ENCODE data around the gene ANAPC10. TPM values are rescaled to one million over a fixed set of nuclear protein-coding genes. Genes with fewer than 3 reads are reported as not detected.

ANAPC10 gene
- total RNA-seq = 30.5 and 34.1 TPM in 2 replicates

GRCh38 chr4:145097821-145098674, at the start of gene ANAPC10, which contains the start of gene ABCE1:
Gene ANAPC10 (minus strand): TSS chr4:145098196. CDS start chr4:145096099, 2,097 bp downstream.
Gene ABCE1 (plus strand): TSS chr4:145098311. CDS start chr4:145104413, 6,102 bp downstream.

Other genes starting within 250 kb of the ANAPC10 start
- 146 and 205 TPM in 2 replicates for gene ABCE1, start 115 bp upstream of the ANAPC10 start, total RNA-seq
- 25.7 and 29.1 TPM in 2 replicates for gene OTUD4, start 82.4 kb upstream of the ANAPC10 start, total RNA-seq